Measurements from ENCODE around the gene CSMD2.

The CSMD2 gene

GRCh38 chr1:33494929-33495328 lies 670.1 kb downstream of the CSMD2 start:
- Histone ChIP-seq H3K4me3 (ENCODE audit: low read depth in 1 of 2, low read length in 2 of 2) (no peak overlapping the region), H3K27me3 (ENCODE audit: insufficient read depth, low read length, poor library complexity) (no peaks in the 10 kb centered on the region), H3K9ac (ENCODE audit: low read depth, low read length) (no peak overlapping the region), H3K4me1 (ENCODE audit: insufficient read depth, low read length) (no peaks in the 10 kb centered on the region), H3K27ac (ENCODE audit: low read length) (no peak overlapping the region), H3K4me2 (ENCODE audit: insufficient read depth, low read length) (no peak overlapping the region), H2AFZ (ENCODE audit: low read depth, low read length) (no peak overlapping the region), H4K20me1 (ENCODE audit: insufficient read depth, low read length) (no peaks in the 10 kb centered on the region), H3K9me3 (ENCODE audit: insufficient read depth, low read length, severe bottlenecking) (peaks cover 29% of the 10 kb centered on the region), H3K36me3 (ENCODE audit: insufficient read depth, low read length) (peaks cover 51% of the 10 kb centered on the region), H3K79me2 (ENCODE audit: insufficient read depth, low read length) (no peaks in the 10 kb centered on the region)
- no peak for ATAC-seq (ENCODE audit: insufficient read depth, low read depth)
- TF ChIP-seq CTCF (IDR thresholded peaks at IDR 0.05; ENCODE audit: borderline replicate concordance, extremely low read depth, low read length, poor library complexity, severe bottlenecking) (no peak), EZH2 (IDR thresholded peaks at IDR 0.05; ENCODE audit: borderline replicate concordance, low read depth, low read length, severe bottlenecking) (no peak)
- DNase-seq, result no peak

GRCh38 chr1:33488624-33489023 lies 676.4 kb downstream of the CSMD2 start:
- no peak for TF ChIP-seq CTCF (IDR thresholded peaks at IDR 0.05; ENCODE audit: borderline replicate concordance, extremely low read depth, low read length, poor library complexity, severe bottlenecking)
- no peak for TF ChIP-seq EZH2 (IDR thresholded peaks at IDR 0.05; ENCODE audit: borderline replicate concordance, low read depth, low read length, severe bottlenecking)
- Histone ChIP-seq H3K27ac (ENCODE audit: low read length) (no peak overlapping the region), H3K4me3 (ENCODE audit: low read depth in 1 of 2, low read length in 2 of 2) (no peak overlapping the region), H4K20me1 (ENCODE audit: insufficient read depth, low read length) (no peaks in the 10 kb centered on the region), H2AFZ (ENCODE audit: low read depth, low read length) (no peak overlapping the region), H3K9ac (ENCODE audit: low read depth, low read length) (no peak overlapping the region), H3K9me3 (ENCODE audit: insufficient read depth, low read length, severe bottlenecking) (peaks cover 24% of the 10 kb centered on the region), H3K4me2 (ENCODE audit: insufficient read depth, low read length) (no peak overlapping the region), H3K27me3 (ENCODE audit: insufficient read depth, low read length, poor library complexity) (no peaks in the 10 kb centered on the region), H3K79me2 (ENCODE audit: insufficient read depth, low read length) (no peaks in the 10 kb centered on the region), H3K36me3 (ENCODE audit: insufficient read depth, low read length) (peaks cover 62% of the 10 kb centered on the region), H3K4me1 (ENCODE audit: insufficient read depth, low read length) (no peaks in the 10 kb centered on the region)
- DNase-seq, result no peak
- ATAC-seq (ENCODE audit: insufficient read depth, low read depth), result no peak

GRCh38 chr1:33482412-33482811 lies 682.6 kb downstream of the CSMD2 start:
- H4K20me1 ChIP-seq (ENCODE audit: insufficient read depth, low read length), result no peaks in the 10 kb centered on the region
- peaks cover 15% of the 10 kb centered on the region for H3K9me3 ChIP-seq (ENCODE audit: insufficient read depth, low read length, severe bottlenecking)
- H3K4me1 ChIP-seq (ENCODE audit: insufficient read depth, low read length), result no peaks in the 10 kb centered on the region
- H3K27ac ChIP-seq (ENCODE audit: low read length), result no peak overlapping the region
- H3K27me3 ChIP-seq (ENCODE audit: insufficient read depth, low read length, poor library complexity), result no peaks in the 10 kb centered on the region
- DNase-seq, result no peak
- no peaks in the 10 kb centered on the region for H3K79me2 ChIP-seq (ENCODE audit: insufficient read depth, low read length)
- no peak overlapping the region for H2AFZ ChIP-seq (ENCODE audit: low read depth, low read length)
- no peak overlapping the region for H3K9ac ChIP-seq (ENCODE audit: low read depth, low read length)
- no peak for ATAC-seq (ENCODE audit: insufficient read depth, low read depth)
- TF ChIP-seq CTCF (IDR thresholded peaks at IDR 0.05; ENCODE audit: borderline replicate concordance, extremely low read depth, low read length, poor library complexity, severe bottlenecking) (no peak), EZH2 (IDR thresholded peaks at IDR 0.05; ENCODE audit: borderline replicate concordance, low read depth, low read length, severe bottlenecking) (no peak)
- H3K4me2 ChIP-seq (ENCODE audit: insufficient read depth, low read length), result no peak overlapping the region
- no peak overlapping the region for H3K4me3 ChIP-seq (ENCODE audit: low read depth in 1 of 2, low read length in 2 of 2)
- peaks cover 39% of the 10 kb centered on the region for H3K36me3 ChIP-seq (ENCODE audit: insufficient read depth, low read length)

- DNase-seq (no peak), ATAC-seq (ENCODE audit: insufficient read depth, low read depth) (no peak)
- H4K20me1 ChIP-seq (ENCODE audit: insufficient read depth, low read length), result no peaks in the 10 kb centered on the region
- H2AFZ ChIP-seq (ENCODE audit: low read depth, low read length), result no peak overlapping the region
- H3K4me2 ChIP-seq (ENCODE audit: insufficient read depth, low read length), result no peak overlapping the region
- no peak overlapping the region for H3K9ac ChIP-seq (ENCODE audit: low read depth, low read length)
- H3K27me3 ChIP-seq (ENCODE audit: insufficient read depth, low read length, poor library complexity), result no peaks in the 10 kb centered on the region
- TF ChIP-seq EZH2 (IDR thresholded peaks at IDR 0.05; ENCODE audit: borderline replicate concordance, low read depth, low read length, severe bottlenecking) (no peak), CTCF (IDR thresholded peaks at IDR 0.05; ENCODE audit: borderline replicate concordance, extremely low read depth, low read length, poor library complexity, severe bottlenecking) (no peak)
- H3K27ac ChIP-seq (ENCODE audit: low read length), result no peak overlapping the region
- no peak overlapping the region for H3K4me3 ChIP-seq (ENCODE audit: low read depth in 1 of 2, low read length in 2 of 2)
- H3K36me3 ChIP-seq (ENCODE audit: insufficient read depth, low read length), result peaks cover 25% of the 10 kb centered on the region
- H3K4me1 ChIP-seq (ENCODE audit: insufficient read depth, low read length), result peaks cover 13% of the 10 kb centered on the region
- H3K79me2 ChIP-seq (ENCODE audit: insufficient read depth, low read length), result peaks cover 8% of the 10 kb centered on the region; the same call in 1 of the 2 replicates
- H3K9me3 ChIP-seq (ENCODE audit: insufficient read depth, low read length, severe bottlenecking), result no peaks in the 10 kb centered on the region
These were observed 687.6 kb downstream of the CSMD2 start for GRCh38 chr1:33477451-33477850.
